NB4 (cell line): ENCODE results near the gene EXOC3L2.

Experiments
- DNase-seq: peaks from one replicate; pipeline ENCODE4 v3.0.0; 2010; ENCODE audit warnings: low read depth
- H3K4me3 ChIP-seq: one replicate; pipeline ENCODE4 v1.5.1; 2011; ENCODE audit warnings: mild to moderate bottlenecking, low read depth, low read length, moderate library complexity
- MYC ChIP-seq: IDR thresholded peaks from 2 replicates; pipeline ENCODE4 v1.6.1; 2011; ENCODE audit warnings: low read depth, low read length
- POLR2A ChIP-seq: IDR thresholded peaks from 2 replicates; pipeline ENCODE4 v1.6.1; 2011; ENCODE audit warnings: mild to moderate bottlenecking; ENCODE audit not compliant: insufficient read length; ENCODE audit errors: extremely low read depth
- TF ChIP-seq, protein P1 (sequence below): IDR thresholded peaks from one replicate; pipeline ENCODE4 v1.5.1; 2012; ENCODE audit warnings: low read depth, low read length
- TF ChIP-seq, protein P2 (sequence below): IDR thresholded peaks from 2 replicates; pipeline ENCODE4 v1.6.1; 2011; ENCODE audit warnings: low read depth, low read length

Gene EXOC3L2

DNA sequence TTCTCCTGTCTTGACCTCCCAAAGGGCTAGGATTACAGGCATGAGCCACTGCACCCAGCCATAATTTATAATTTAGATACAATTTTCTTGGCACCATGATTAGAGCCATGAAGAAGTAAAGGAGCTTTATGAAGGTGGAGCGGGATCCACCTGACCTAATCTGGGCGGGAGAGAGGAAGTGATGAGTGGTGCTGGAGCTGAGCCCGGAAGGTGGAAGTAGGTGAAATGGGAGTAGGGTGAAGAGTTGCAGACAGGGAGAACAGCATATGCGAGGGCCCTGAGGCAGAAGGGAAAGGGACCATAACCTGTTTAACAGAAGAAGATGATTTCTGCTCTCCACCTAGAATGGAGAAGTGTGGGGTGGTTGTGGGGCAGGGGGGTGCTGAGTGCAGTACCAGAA is 62.4 kb downstream of the EXOC3L2 start:
- no peak for TF ChIP-seq POLR2A
- TF ChIP-seq, protein P1, sequence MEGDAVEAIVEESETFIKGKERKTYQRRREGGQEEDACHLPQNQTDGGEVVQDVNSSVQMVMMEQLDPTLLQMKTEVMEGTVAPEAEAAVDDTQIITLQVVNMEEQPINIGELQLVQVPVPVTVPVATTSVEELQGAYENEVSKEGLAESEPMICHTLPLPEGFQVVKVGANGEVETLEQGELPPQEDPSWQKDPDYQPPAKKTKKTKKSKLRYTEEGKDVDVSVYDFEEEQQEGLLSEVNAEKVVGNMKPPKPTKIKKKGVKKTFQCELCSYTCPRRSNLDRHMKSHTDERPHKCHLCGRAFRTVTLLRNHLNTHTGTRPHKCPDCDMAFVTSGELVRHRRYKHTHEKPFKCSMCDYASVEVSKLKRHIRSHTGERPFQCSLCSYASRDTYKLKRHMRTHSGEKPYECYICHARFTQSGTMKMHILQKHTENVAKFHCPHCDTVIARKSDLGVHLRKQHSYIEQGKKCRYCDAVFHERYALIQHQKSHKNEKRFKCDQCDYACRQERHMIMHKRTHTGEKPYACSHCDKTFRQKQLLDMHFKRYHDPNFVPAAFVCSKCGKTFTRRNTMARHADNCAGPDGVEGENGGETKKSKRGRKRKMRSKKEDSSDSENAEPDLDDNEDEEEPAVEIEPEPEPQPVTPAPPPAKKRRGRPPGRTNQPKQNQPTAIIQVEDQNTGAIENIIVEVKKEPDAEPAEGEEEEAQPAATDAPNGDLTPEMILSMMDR: no peak
- TF ChIP-seq, protein P2, sequence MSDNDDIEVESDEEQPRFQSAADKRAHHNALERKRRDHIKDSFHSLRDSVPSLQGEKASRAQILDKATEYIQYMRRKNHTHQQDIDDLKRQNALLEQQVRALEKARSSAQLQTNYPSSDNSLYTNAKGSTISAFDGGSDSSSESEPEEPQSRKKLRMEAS: no peak
- no peak for TF ChIP-seq MYC
- DNase-seq: no peak
- H3K4me3 ChIP-seq: no peak overlapping the region

- no peak for DNase-seq
- TF ChIP-seq POLR2A (no peak), MYC (no peak)
- TF ChIP-seq, protein P2: no peak
- TF ChIP-seq, protein P1: no peak
- no peak overlapping the region for H3K4me3 ChIP-seq
Observed at GRCh38 chr19:45180936-45181335, 64.3 kb downstream of the EXOC3L2 start.

- TF ChIP-seq, protein P2: no peak
- TF ChIP-seq, protein P1: no peak
- no peak for TF ChIP-seq POLR2A
- TF ChIP-seq MYC: no peak
- no peak for DNase-seq
- peak overlapping the region; percentile 59 for H3K4me3 ChIP-seq
Observed at GRCh38 chr19:45179892-45180370, 65.3 kb downstream of the EXOC3L2 start.

- DNase-seq: peak; percentile 41
- TF ChIP-seq, protein P2: no peak
- TF ChIP-seq MYC: no peak
- peak overlapping the region; percentile 76 for H3K4me3 ChIP-seq
Observed at GRCh38 chr19:45179072-45179891, 65.9 kb downstream of the EXOC3L2 start.

- peak within 1 kb of the TSS; percentile 88 for H3K4me3 ChIP-seq
- DNase-seq: peak; percentile 98
- TF ChIP-seq, protein P2: peak; percentile 91
- TF ChIP-seq POLR2A: peak; percentile 11
- TF ChIP-seq MYC: peak; percentile 92
- TF ChIP-seq, protein P1: no peak
Observed at GRCh38 chr19:45178262-45179071, 66.7 kb downstream of the EXOC3L2 start, which contains the start of gene BLOC1S3. Gene BLOC1S3 (plus strand): TSS chr19:45178784. CDS start chr19:45179297, 513 bp downstream.

GRCh38 chr19:45177817-45178261 is 67.4 kb downstream of the EXOC3L2 start, which contains the start of gene TRAPPC6A:
Gene TRAPPC6A (minus strand): TSS chr19:45178237. CDS start chr19:45178218, 19 bp downstream.
- TF ChIP-seq, protein P2: no peak
- TF ChIP-seq POLR2A: peak; percentile 64
- H3K4me3 ChIP-seq: peak within 1 kb of the TSS; percentile 88
- peak; percentile 80 for DNase-seq
